Omental fat pad (tissue), 4 donors: ENCODE measurements around the gene FCGR3A. TPM values are rescaled to one million over a fixed set of nuclear protein-coding genes. Genes with fewer than 3 reads are reported as not detected.
"Not testable (repeated sequence)": the region's sequence is repeated elsewhere in the genome, so short reads cannot be mapped to it uniquely, and the experiment has no call there.

Experiments
- ATAC-seq: fragments of 150-250 bp; one replicate; pipeline ENCODE4 v1.9.1; 2016; ENCODE audit warnings: mild to moderate bottlenecking, moderate library complexity; ENCODE audit not compliant: low FRiP score
- DNase-seq: peaks from one replicate; pipeline ENCODE4 v3.0.0-alpha.2; 2019; ENCODE audit warnings: low spot score
- total RNA-seq, 4 donors: library from RNA; depleted of rRNA; stranded (reverse); fragments of >200 nt; gene quantifications; one replicate each; pipeline ENCODE4 v1.1.0, GENCODE V29; 2016

The FCGR3A gene
- total RNA-seq, 4 donors from 2014 or later: 27.6 to 44.3 (median 29.4) TPM

DNA sequence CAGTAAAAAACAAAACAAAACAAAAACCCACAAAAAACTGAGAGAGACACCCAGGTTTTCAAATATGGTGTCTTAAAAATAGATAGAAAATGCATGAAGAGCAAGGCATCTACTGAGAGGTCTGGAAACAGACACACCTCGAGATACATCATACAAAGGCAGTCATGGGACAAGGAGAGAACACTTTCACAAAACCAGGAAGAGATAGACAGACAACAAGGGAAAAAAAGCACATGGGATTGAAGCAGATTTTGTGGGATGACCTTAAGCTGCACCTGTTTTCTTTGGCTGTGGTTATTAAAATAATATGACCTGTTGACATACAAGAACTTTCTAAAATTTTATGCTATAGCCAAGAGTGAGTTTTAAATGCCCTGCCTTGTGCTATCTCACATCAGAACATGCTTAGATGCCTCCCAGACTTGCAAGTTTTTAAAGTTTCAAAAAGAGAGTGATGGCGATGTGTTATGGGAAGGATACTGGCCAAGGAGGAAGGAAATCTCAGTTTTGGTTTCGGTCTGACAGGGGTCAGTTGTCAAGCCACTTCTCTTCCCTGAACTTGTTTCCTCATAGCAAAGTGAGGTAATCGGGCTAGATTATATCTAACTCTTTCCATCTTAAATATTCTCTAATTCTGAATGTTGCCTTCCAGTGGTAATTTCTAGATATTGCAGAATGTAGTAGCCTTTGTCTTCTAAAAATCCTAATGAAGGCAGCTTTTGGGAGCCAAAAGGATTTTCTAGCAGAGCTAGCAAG, 11.5 kb upstream of the FCGR3A start:
- peak; percentile 73 for ATAC-seq
- DNase-seq: not testable (repeated sequence)

DNA sequence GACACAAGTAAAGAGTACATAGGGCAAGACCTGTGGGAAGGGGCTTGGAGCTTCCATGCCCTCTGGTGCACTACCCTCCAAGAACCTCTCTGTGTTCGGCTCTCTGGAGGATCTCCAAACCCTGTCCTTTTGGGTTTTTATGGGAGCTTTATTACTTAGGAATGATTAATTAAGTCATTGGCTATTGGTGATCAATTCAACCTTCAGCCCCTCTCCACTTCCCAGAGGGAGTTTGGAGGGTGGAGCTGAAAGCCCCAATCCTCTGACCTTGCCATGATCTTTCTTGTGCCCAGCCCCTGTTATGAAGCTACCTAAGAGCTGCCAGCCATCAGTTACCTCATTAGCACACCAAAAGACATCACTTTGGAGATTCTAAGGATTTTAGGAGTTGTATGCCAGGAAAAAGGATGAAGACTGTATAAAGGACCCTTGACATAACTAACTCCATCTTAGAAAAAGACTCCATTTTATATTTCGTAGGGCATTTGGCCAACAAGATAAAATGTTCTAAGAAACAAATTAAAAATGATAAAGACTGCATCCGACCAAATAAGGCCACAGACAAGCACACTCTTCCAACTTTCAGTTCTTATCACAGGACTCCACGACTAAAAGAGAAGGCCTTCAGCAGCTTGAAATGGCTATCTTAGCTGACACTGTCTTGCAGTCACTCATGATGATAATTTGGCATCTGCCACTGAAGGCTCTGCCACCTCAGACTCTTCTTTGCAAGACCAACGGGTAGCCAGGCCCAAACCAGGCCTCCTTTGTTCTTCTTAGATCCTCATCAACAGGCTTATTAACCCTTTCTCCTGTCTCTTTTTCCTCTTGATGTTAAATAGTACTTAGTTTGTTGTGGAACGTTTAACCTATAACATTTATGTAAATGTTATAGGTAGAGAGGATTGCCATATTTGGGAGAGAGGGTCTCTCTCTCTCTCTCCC, 8.2 kb upstream of the FCGR3A start:
- not testable (repeated sequence) for DNase-seq, ATAC-seq

GRCh38 chr1:161556990-161557389, 7.4 kb upstream of the FCGR3A start:
- DNase-seq, ATAC-seq: not testable (repeated sequence)

DNA sequence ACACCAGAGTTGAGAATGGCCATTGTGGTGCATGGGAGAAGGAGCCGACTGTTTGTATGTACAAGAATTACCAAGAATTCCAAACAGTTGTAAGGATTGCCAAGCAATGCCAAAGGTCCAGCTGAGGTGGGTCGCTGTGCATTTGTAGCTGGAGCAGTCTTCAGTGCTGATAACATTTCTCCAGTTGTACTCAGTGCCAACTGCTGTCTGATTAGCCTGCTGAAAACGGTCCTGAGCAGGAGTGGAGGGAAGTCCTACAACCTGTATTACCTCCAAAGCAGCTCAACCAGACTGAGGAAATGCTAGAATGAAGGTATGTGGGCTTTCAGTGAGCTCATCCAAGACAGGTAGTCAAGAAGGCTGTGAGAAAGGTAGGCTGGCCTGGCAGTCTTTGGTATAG, 6.5 kb upstream of the FCGR3A start:
- not testable (repeated sequence) for DNase-seq, ATAC-seq

DNA sequence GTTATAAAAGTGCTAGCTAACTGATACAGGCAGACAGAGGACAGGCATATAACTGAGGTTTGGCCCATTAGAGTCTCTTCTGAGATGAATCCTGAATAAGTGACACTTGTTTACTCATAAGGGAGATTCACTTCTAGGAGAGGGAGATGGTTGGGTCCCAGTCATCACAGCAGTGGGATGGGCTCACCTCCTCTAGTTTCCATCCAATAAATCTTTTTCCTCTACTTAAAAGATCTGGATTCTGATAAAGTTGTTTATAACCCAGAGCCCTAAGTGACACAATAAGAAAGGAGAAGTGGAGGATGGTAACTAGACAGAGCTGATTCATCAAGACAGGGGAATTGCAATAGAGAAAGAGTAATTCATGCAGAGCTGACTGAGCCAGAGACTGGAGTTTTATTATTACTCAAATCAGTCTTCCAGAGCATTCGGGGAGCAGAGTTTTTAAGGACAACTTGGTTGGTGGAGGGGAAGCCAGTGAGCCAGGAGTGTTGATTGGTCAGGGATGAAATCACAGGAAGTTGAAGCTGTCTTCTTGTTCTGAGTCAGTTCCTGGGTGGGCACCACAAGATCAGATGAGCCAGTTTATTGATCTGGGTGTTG, 5.3 kb upstream of the FCGR3A start:
- not testable (repeated sequence) for DNase-seq, ATAC-seq

DNA sequence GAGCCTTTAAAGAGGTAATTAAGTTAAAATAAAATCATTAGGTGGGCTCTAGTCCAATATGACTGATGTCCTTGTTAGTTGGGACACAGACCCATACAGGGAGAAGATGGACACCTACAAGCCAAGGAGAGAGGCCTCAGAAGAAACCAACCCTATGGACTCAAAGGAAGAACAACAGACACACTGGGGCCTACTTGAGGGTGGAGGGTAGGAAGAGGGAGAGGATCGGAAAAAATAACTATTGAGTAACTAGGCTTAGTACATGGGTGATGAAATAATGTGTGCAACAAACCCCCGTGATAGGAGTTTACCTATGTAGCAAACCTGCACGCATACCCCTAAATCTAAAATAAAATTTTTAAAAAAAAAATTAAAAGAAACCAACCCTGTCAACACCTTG, 4.7 kb upstream of the FCGR3A start:
- ATAC-seq, DNase-seq: not testable (repeated sequence)

GRCh38 chr1:161553631-161554030, 4.0 kb upstream of the FCGR3A start:
- not testable (repeated sequence) for DNase-seq, ATAC-seq

- not testable (repeated sequence) for ATAC-seq, DNase-seq
Measured at GRCh38 chr1:161550942-161551341, 1.3 kb upstream of the FCGR3A start.

DNA sequence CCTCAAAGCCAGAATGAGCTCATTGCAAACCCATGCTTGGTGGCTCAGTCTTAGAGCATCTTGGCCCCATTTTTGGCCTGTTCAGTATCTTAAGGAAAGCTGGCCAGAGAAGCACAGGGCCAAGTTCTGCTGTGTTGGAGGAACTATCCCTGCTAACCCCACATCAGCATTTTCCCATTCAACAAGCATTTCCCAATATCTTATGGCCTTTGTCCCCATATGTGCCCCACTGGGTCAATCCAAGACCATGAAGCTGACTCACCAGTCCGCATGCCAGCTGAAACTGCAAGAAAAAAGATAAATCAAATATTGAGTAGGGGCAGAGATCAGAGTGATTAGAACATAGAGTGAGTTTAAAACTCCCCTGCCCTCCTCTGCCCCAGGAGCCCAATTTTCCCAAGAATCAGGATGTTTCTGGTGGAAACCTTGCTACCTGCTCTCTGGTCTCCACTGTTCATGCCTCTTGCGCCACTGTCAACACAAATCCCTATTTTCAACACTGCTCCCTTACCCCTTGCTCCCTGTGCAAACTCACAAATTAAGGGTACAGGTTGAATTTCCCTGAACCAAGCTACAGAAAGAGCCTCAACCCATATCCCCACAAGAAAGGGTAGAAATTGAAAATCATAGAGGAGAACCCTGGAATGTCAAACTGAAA, 740 bp downstream of the FCGR3A start:
- ATAC-seq: not testable (repeated sequence)

GRCh38 chr1:161547995-161548741, 1.4 kb downstream of the FCGR3A start:
- ATAC-seq: not testable (repeated sequence)

More for the DNA sequence above, 740 bp downstream of the FCGR3A start:
- DNase-seq: not testable (repeated sequence)

DNA sequence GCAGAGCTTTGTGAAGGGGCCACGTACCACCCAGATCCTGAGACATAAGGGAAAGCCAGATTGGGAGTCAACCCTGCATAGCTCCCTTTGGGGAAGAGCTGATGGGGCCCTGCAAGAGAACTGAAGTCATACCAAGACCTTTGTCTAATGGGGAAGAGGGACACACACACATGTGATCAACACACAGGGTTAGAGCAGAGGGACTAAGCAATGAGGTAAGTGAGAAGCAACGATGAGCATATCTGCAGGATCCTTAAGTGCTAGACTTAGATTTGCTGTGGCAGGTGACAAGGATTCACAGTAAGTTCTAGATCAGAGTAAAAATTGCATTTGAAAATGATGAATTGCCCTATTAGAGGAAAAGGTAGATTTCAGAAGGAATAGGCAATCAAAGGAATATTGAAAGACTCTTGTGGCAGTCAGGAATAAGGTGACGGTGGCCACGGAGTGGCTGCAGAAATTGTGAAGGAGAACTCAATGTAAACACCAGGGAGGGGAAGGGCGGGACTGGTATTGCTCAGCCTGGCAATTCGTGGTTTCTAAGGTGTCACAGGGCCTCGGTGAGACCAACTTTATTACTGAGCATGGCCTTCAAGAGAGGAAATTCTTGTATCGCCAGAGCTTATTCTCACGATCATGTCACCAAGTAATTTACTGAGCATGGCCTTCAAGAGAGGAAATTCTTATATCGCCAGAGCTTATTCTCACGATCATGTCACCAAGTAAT, 4.5 kb downstream of the FCGR3A start:
- ATAC-seq, DNase-seq: not testable (repeated sequence)

More at GRCh38 chr1:161547995-161548741, 1.4 kb downstream of the FCGR3A start:
- not testable (repeated sequence) for DNase-seq

- DNase-seq, ATAC-seq: not testable (repeated sequence)
Measured at GRCh38 chr1:161543125-161543524, 6.5 kb downstream of the FCGR3A start.

GRCh38 chr1:161542091-161542559, 7.5 kb downstream of the FCGR3A start:
- not testable (repeated sequence) for DNase-seq, ATAC-seq

DNA sequence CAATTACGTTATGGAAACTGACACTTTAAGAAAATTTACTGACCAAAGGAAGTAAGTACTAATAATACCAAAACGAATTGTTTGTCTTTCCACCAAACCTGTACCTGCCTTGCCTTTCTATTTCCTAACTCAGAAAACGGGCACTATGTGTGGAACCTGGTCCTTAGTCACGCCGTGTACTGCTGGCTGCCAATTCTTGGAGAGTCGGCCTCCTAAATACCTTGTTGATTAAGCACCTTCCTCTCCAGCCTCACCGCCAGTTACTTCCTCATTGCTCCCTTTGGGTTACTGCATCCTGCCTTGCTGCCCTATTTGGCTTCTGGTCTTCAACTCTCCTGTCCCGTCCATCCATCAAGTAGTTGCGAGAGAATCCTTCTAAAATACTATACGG, 9.1 kb downstream of the FCGR3A start:
- not testable (repeated sequence) for ATAC-seq, DNase-seq

GRCh38 chr1:161539731-161540569, 9.7 kb downstream of the FCGR3A start:
- peak; percentile 57 for DNase-seq
- peak; percentile 78 for ATAC-seq

- ATAC-seq, DNase-seq: not testable (repeated sequence)
Measured at GRCh38 chr1:161538925-161539479, 10.6 kb downstream of the FCGR3A start.
